Gastroesophageal sphincter (tissue), 4 donors: Measurements from ENCODE around the gene TTC19. TPM values are rescaled to one million over a fixed set of nuclear protein-coding genes. Genes with fewer than 3 reads are reported as not detected.

Experiments
- ATAC-seq: fragments of 150-250 bp; one replicate; pipeline ENCODE4 v1.9.1; 2016; ENCODE audit warnings: mild to moderate bottlenecking, moderate library complexity
- H3K27ac ChIP-seq, 4 donors: fragments of 200-600 bp; sonication (generic) in 3 of 4; 1 replicate in 3 of 4; 2 replicates in 1 of 4; pipeline ENCODE4 v1.5.1; 2016 to 2019
- H3K27me3 ChIP-seq: fragments of 200-600 bp; sonication (generic); one replicate; pipeline ENCODE4 v1.5.1; 2019
- H3K36me3 ChIP-seq, 2 donors: fragments of 200-600 bp; sonication (generic); one replicate each; pipeline ENCODE4 v1.5.1; 2019; ENCODE audit warnings: control low read depth in 1 of 2
- H3K4me1 ChIP-seq, 3 donors: fragments of 200-600 bp; sonication (generic); 1 replicate in 2 of 3; 2 replicates in 1 of 3; pipeline ENCODE4 v1.5.1; 2016 to 2019; ENCODE audit warnings: control low read depth in 2 of 3
- H3K4me3 ChIP-seq, 2 donors: fragments of 200-600 bp; sonication (generic); one replicate each; pipeline ENCODE4 v1.5.1; 2019; ENCODE audit warnings: mild to moderate bottlenecking in 1 of 2, moderate library complexity in 1 of 2
- H3K9me3 ChIP-seq, 3 donors: fragments of 200-600 bp; sonication (generic); one replicate each; pipeline ENCODE4 v1.5.1; 2017 to 2019; ENCODE audit warnings: control low read depth in 2 of 3
- CTCF ChIP-seq, 4 experiments: fragments of 200-600 bp in 2 of 4; fragments of 450-650 bp in 2 of 4; sonication (generic) in 1 of 4; IDR thresholded peaks; one replicate each; pipeline ENCODE4 v1.5.1; 2017 to 2019; ENCODE audit warnings: antibody characterized with exemption in 4 of 4, mild to moderate bottlenecking in 2 of 4, moderate library complexity in 2 of 4
- EP300 ChIP-seq: sonication (generic); formaldehyde crosslinking; IDR thresholded peaks from one replicate; pipeline ENCODE4 v1.6.1; 2017; ENCODE audit warnings: antibody characterized with exemption, mild to moderate bottlenecking
- POLR2A ChIP-seq, 2 donors: fragments of 450-650 bp; IDR thresholded peaks; one replicate each; pipeline ENCODE4 v1.6.1; 2017; ENCODE audit warnings: antibody characterized with exemption in 2 of 2, mild to moderate bottlenecking in 2 of 2, moderate library complexity in 1 of 2
- POLR2AphosphoS5 ChIP-seq: sonication (generic); formaldehyde crosslinking; IDR thresholded peaks from one replicate; pipeline ENCODE4 v1.6.1; 2017; ENCODE audit warnings: antibody characterized with exemption
- WGBS, 2 donors: methylation state at CpG; one replicate each; pipeline ENCODE4 v1.1.5; 2018; ENCODE audit warnings: low coverage in 1 of 2; 5-methylcytosine and 5-hydroxymethylcytosine counted together
- total RNA-seq, 4 donors: library from RNA; depleted of rRNA; stranded (reverse); fragments of >200 nt; gene quantifications; one replicate each; pipeline ENCODE4 v1.1.0, GENCODE V29; 2016

TTC19 gene
- total RNA-seq, 4 donors from 2014 or later = 22.1 to 57.1 (median 40.0) TPM

GRCh38 chr17:15981208-15981607 lies 18.4 kb upstream of the TTC19 start:
- Histone ChIP-seq H3K27me3 (no peaks in the 10 kb centered on the region), H3K4me3 (no peak overlapping the region), H3K4me1 (no peaks in the 10 kb centered on the region), H3K27ac (no peak overlapping the region), H3K9me3 (no peaks in the 10 kb centered on the region), H3K36me3 (peaks cover 0 to 89% of the 10 kb centered on the region in 2 donors)
- TF ChIP-seq POLR2AphosphoS5 = no peak
- TF ChIP-seq EP300 = no peak
- no peak for TF ChIP-seq POLR2A (IDR thresholded peaks at IDR 0.05)
- no peak for TF ChIP-seq CTCF (IDR thresholded peaks at IDR 0.05)
- 40 to 50% methylated on average over 1 to 2 of the region's 2 CpGs for WGBS, 2 donors
- ATAC-seq = no peak

DNA sequence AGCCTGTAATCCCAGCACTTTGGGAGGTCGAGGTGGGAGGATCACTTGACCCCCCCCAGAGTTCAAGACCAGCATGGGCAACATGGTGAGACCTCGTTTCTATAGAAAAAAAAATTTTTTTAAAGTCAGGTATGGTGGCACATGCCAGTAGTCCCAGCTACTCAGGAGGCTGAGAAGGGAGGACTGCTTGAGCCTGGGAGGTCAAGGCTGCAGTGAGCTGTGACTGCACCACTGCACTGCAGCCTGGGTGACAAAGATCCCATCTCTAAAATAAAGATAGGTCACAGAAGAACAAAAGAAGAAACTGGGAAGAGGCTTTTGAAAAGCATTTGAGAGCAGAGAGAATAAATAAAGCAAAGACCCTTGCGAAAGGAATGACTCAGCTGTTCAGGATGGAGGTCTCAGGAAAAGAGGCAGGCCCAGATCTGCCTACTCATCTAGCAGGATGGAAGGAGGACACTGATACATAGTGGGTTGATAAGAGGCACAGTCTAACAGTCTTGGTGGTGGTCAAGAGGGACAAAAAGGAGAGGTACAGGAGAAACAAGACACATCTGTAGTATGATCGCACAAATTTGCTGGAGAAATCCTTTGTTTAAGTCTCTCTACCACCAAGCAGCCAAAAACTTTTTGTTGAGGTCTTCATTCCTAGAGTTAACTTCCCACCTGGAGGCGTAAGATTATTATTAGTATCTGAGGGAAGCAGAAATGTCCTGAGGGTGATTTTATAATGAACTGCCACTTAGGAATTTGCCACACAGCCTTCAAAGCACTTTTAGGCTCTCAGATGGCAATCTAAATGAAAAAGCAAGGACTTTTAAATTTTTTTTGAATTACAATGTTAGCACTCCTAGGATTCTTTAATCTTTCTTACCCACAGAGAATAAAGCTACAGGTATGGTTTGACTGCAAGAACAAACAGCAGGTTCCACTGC lies 17.7 kb upstream of the TTC19 start:
- no peaks in the 10 kb centered on the region for H3K27me3 ChIP-seq
- no peaks in the 10 kb centered on the region for H3K9me3 ChIP-seq
- H3K27ac ChIP-seq = no peak overlapping the region
- H3K36me3 ChIP-seq = peaks cover 0 to 89% of the 10 kb centered on the region in 2 donors
- WGBS, 2 donors = 86 to 93% methylated on average over 3 to 5 of the region's 5 CpGs
- no peak for ATAC-seq
- no peak overlapping the region for H3K4me3 ChIP-seq
- no peaks in the 10 kb centered on the region for H3K4me1 ChIP-seq
- TF ChIP-seq POLR2AphosphoS5 (no peak), EP300 (no peak), POLR2A (IDR thresholded peaks at IDR 0.05) (no peak), CTCF (IDR thresholded peaks at IDR 0.05) (no peak)

GRCh38 chr17:15996322-15996721 lies 3.3 kb upstream of the TTC19 start:
- Histone ChIP-seq H3K27me3 (no peaks in the 10 kb centered on the region), H3K9me3 (no peaks in the 10 kb centered on the region), H3K4me1 (peaks cover 3 to 30% (median 8%) of the 10 kb centered on the region in 3 donors), H3K27ac (no peak overlapping the region), H3K36me3 (peaks cover 0 to 36% of the 10 kb centered on the region in 2 donors), H3K4me3 (no peak overlapping the region)
- no peak for TF ChIP-seq POLR2A (IDR thresholded peaks at IDR 0.05)
- no peak for TF ChIP-seq POLR2AphosphoS5
- TF ChIP-seq EP300 = no peak
- no peak for TF ChIP-seq CTCF (IDR thresholded peaks at IDR 0.05)
- ATAC-seq = no peak
- WGBS, 2 donors = 75 to 100% methylated on average over 3 to 5 of the region's 6 CpGs

GRCh38 chr17:15998031-15998562 lies 1.5 kb upstream of the TTC19 start:
- H3K4me3 ChIP-seq = peak overlapping the region in 1 of 2 donors; percentile 71
- no peak for ATAC-seq
- peak overlapping the region in 3 of 4 donors; percentile 93 to 98 (median 95) for H3K27ac ChIP-seq
- H3K9me3 ChIP-seq = peaks cover 0 to 4% (median 0%) of the 10 kb centered on the region in 3 donors
- H3K4me1 ChIP-seq = peaks cover 3 to 36% (median 8%) of the 10 kb centered on the region in 3 donors
- H3K27me3 ChIP-seq = no peaks in the 10 kb centered on the region
- 69 to 83% methylated on average over 1 to 4 of the region's 4 CpGs for WGBS, 2 donors
- TF ChIP-seq POLR2A (IDR thresholded peaks at IDR 0.05) = no peak
- no peak for TF ChIP-seq EP300
- TF ChIP-seq POLR2AphosphoS5 = no peak
- TF ChIP-seq CTCF (IDR thresholded peaks at IDR 0.05) = no peak
- peaks cover 0 to 37% of the 10 kb centered on the region in 2 donors for H3K36me3 ChIP-seq
